Esophagus muscularis mucosa (tissue), 4 donors: Measurements from ENCODE around the gene SERTM1. TPM values are rescaled to one million over a fixed set of nuclear protein-coding genes. Genes with fewer than 3 reads are reported as not detected.

Experiments
- DNase-seq: peaks from one replicate; pipeline ENCODE4 v3.0.0-alpha.2; 2017; ENCODE audit errors: extremely low spot score
- H3K27ac ChIP-seq, 4 donors: fragments of 200-600 bp; sonication (generic); replicated peaks in 1 of 4; 1 replicate in 3 of 4; 2 replicates in 1 of 4; pipeline ENCODE4 v1.5.1; 2016 to 2019; ENCODE audit warnings: mild to moderate bottlenecking in 1 of 4
- H3K27me3 ChIP-seq, 4 donors: fragments of 200-600 bp; sonication (generic); one replicate each; pipeline versions ENCODE4 v1.5.1 to v1.6.0; 2016 to 2019
- H3K36me3 ChIP-seq, 4 donors: fragments of 200-600 bp; sonication (generic); one replicate each; pipeline ENCODE4 v1.5.1; 2016 to 2019
- H3K4me1 ChIP-seq, 4 donors: fragments of 200-600 bp; sonication (generic); one replicate each; pipeline ENCODE4 v1.5.1; 2016 to 2019
- H3K4me3 ChIP-seq, 4 donors: fragments of 200-600 bp; sonication (generic); 1 replicate in 2 of 4; 2 replicates in 2 of 4; pipeline ENCODE4 v1.5.1; 2016 to 2019; ENCODE audit warnings: mild to moderate bottlenecking in 4 of 4, moderate library complexity in 1 of 4
- H3K9me3 ChIP-seq, 4 donors: fragments of 200-600 bp; sonication (generic); 1 replicate in 3 of 4; 2 replicates in 1 of 4; pipeline ENCODE4 v1.5.1; 2016 to 2019
- CTCF ChIP-seq, 3 experiments: fragments of 200-600 bp in 2 of 3; fragments of 450-650 bp in 1 of 3; sonication (generic) in 2 of 3; IDR thresholded peaks; one replicate each; pipeline ENCODE4 v1.5.1; 2017 to 2019; ENCODE audit warnings: antibody characterized with exemption in 3 of 3, mild to moderate bottlenecking in 2 of 3, moderate library complexity in 1 of 3
- EP300 ChIP-seq: sonication (generic); formaldehyde crosslinking; IDR thresholded peaks from one replicate; pipeline ENCODE4 v1.6.1; 2017; ENCODE audit warnings: antibody characterized with exemption
- POLR2A ChIP-seq: fragments of 450-650 bp; IDR thresholded peaks from one replicate; pipeline ENCODE4 v1.6.1; 2017; ENCODE audit warnings: antibody characterized with exemption, moderate library complexity, mild to moderate bottlenecking, low read depth
- POLR2AphosphoS5 ChIP-seq, 2 donors: sonication (generic); formaldehyde crosslinking; IDR thresholded peaks; one replicate each; pipeline ENCODE4 v1.6.1; 2017; ENCODE audit warnings: antibody characterized with exemption in 2 of 2
- WGBS: methylation state at CpG from one replicate; pipeline ENCODE4 v1.1.5; 2018; 5-methylcytosine and 5-hydroxymethylcytosine counted together
- intact Hi-C: fragments of 100-400 bp; cut with DNase I; formaldehyde crosslinking; loops from one replicate; pipeline ENCODE4 v1.15.1; 2023
- total RNA-seq, 4 donors: library from RNA; depleted of rRNA; stranded (reverse); fragments of >200 nt; gene quantifications; one replicate each; pipeline versions ENCODE4 v1.1.0 to v1.2.1, GENCODE V29; 2016

SERTM1 gene
- total RNA-seq, 4 donors from 2014 or later, result under 0.01 to 0.33 (median 0.13) TPM; not detected in 1

GRCh38 chr13:36724141-36724540 lies 50.3 kb downstream of the SERTM1 start:
- no peaks in the 10 kb centered on the region for H3K4me1 ChIP-seq
- no peak overlapping the region for H3K27ac ChIP-seq
- WGBS, result 98% methylated on average over 2 of the region's 2 CpGs
- no peaks in the 10 kb centered on the region for H3K27me3 ChIP-seq
- intact Hi-C loops, result no loop called here
- no peak for DNase-seq
- H3K4me3 ChIP-seq, result no peak overlapping the region
- TF ChIP-seq CTCF (IDR thresholded peaks at IDR 0.05), result no peak
- no peak for TF ChIP-seq EP300
- no peak for TF ChIP-seq POLR2AphosphoS5 (IDR thresholded peaks at IDR 0.05)
- no peak for TF ChIP-seq POLR2A
- no peaks in the 10 kb centered on the region for H3K36me3 ChIP-seq
- no peaks in the 10 kb centered on the region for H3K9me3 ChIP-seq

- intact Hi-C loops, result no loop called here
- H3K9me3 ChIP-seq, result no peaks in the 10 kb centered on the region
- H3K4me1 ChIP-seq, result no peaks in the 10 kb centered on the region
- TF ChIP-seq EP300 (no peak), POLR2AphosphoS5 (IDR thresholded peaks at IDR 0.05) (no peak), POLR2A (no peak), CTCF (IDR thresholded peaks at IDR 0.05) (no peak)
- H3K36me3 ChIP-seq, result no peaks in the 10 kb centered on the region
- no peak for DNase-seq
- no peak overlapping the region for H3K4me3 ChIP-seq
- H3K27me3 ChIP-seq, result no peaks in the 10 kb centered on the region
- H3K27ac ChIP-seq, result no peak overlapping the region
- 93% methylated on average over 2 of the region's 2 CpGs for WGBS
These were observed 52.1 kb downstream of the SERTM1 start for GRCh38 chr13:36725936-36726335.

GRCh38 chr13:36728006-36728405 lies 54.2 kb downstream of the SERTM1 start:
- WGBS, result 94% methylated on average over 3 of the region's 3 CpGs
- Histone ChIP-seq H3K4me3 (no peak overlapping the region), H3K9me3 (no peaks in the 10 kb centered on the region), H3K4me1 (no peaks in the 10 kb centered on the region), H3K36me3 (no peaks in the 10 kb centered on the region), H3K27ac (no peak overlapping the region), H3K27me3 (no peaks in the 10 kb centered on the region)
- intact Hi-C loops, result no loop called here
- DNase-seq, result no peak
- no peak for TF ChIP-seq CTCF (IDR thresholded peaks at IDR 0.05)
- TF ChIP-seq POLR2AphosphoS5 (IDR thresholded peaks at IDR 0.05), result no peak
- no peak for TF ChIP-seq EP300
- no peak for TF ChIP-seq POLR2A

- Histone ChIP-seq H3K4me3 (no peak overlapping the region), H3K36me3 (no peaks in the 10 kb centered on the region), H3K9me3 (no peaks in the 10 kb centered on the region), H3K4me1 (no peaks in the 10 kb centered on the region), H3K27ac (no peak overlapping the region), H3K27me3 (no peaks in the 10 kb centered on the region)
- no peak for TF ChIP-seq EP300
- peak; percentile 42 to 68 (median 66) for TF ChIP-seq CTCF (IDR thresholded peaks at IDR 0.05)
- TF ChIP-seq POLR2A, result no peak
- no peak for TF ChIP-seq POLR2AphosphoS5 (IDR thresholded peaks at IDR 0.05)
- no peak for DNase-seq
- 11% methylated on average over 4 of the region's 4 CpGs for WGBS
- intact Hi-C loops, result loop anchor here (5.0 to 10.0 kb wide), 4 partner anchors 314 to 761 kb away; partner anchors contain the start of gene SPART
These were observed 62.4 kb downstream of the SERTM1 start for GRCh38 chr13:36736119-36736726.

- Histone ChIP-seq H3K27me3 (no peaks in the 10 kb centered on the region), H3K4me1 (no peaks in the 10 kb centered on the region), H3K27ac (no peak overlapping the region), H3K36me3 (no peaks in the 10 kb centered on the region), H3K4me3 (no peak overlapping the region), H3K9me3 (no peaks in the 10 kb centered on the region)
- intact Hi-C loops, result loop anchor here (5.0 to 10.0 kb wide), 4 partner anchors 315 to 763 kb away; partner anchors contain the start of gene SPART
- no peak for DNase-seq
- TF ChIP-seq CTCF (IDR thresholded peaks at IDR 0.05), result no peak
- TF ChIP-seq POLR2AphosphoS5 (IDR thresholded peaks at IDR 0.05), result no peak
- TF ChIP-seq POLR2A, result no peak
- TF ChIP-seq EP300, result no peak
- 85% methylated on average over 6 of the region's 6 CpGs for WGBS
These were observed 63.8 kb downstream of the SERTM1 start for GRCh38 chr13:36737524-36738083.
